A673 (cell line): ENCODE measurements around the gene RUNX2. TPM values are rescaled to one million over a fixed set of nuclear protein-coding genes. Genes with fewer than 3 reads are reported as not detected.

ENCODE experiments used
- BruUV-seq: library from RNA; stranded (reverse); fragments of 400-500 nt; replicated peaks from 2 replicates; lab custom pipeline; 2021; lab: Mats Ljungman, UMichigan
- CTCF ChIA-PET: fragments of 300-600 bp; sonication (Branson Sonifier 250); formaldehyde crosslinking; loops from one replicate; lab custom pipeline; 2022; ENCODE audit warnings: antibody characterized with exemption; lab: Charles Lee
- POLR2A ChIA-PET: fragments of 300-600 bp; sonication (Branson Sonifier 250); formaldehyde crosslinking; loops from one replicate; lab custom pipeline; 2022; ENCODE audit warnings: antibody characterized with exemption; ENCODE audit not compliant: low non-redundant PET; lab: Charles Lee
- DNase-seq: peaks from one replicate; pipeline ENCODE4 v3.0.0-alpha.2; 2015; ENCODE audit warnings: low spot score
- H3K27ac ChIP-seq: fragments of 200-600 bp; sonication (generic); 2 replicates; pipeline ENCODE4 v1.5.1; 2016; ENCODE audit warnings: mixed run types, low read depth, mild to moderate bottlenecking, mixed read lengths, antibody characterized with exemption, low read length; ENCODE audit not compliant: poor library complexity, severe bottlenecking
- H3K27me3 ChIP-seq: fragments of 200-600 bp; sonication (generic); replicated peaks from 2 replicates; pipeline ENCODE4 v1.6.1; 2017; ENCODE audit warnings: mixed run types, low read depth, mild to moderate bottlenecking, mixed read lengths, antibody characterized with exemption, low read length; ENCODE audit not compliant: insufficient read depth, poor library complexity
- H3K36me3 ChIP-seq: fragments of 200-600 bp; sonication (generic); 2 replicates; pipeline ENCODE4 v1.6.1; 2016; ENCODE audit warnings: mixed run types, mild to moderate bottlenecking, mixed read lengths, antibody characterized with exemption, low read length; ENCODE audit not compliant: insufficient read depth, poor library complexity, severe bottlenecking
- H3K4me1 ChIP-seq: fragments of 200-600 bp; sonication (generic); 2 replicates; pipeline ENCODE4 v1.6.1; 2017; ENCODE audit warnings: mixed run types, mild to moderate bottlenecking, mixed read lengths, antibody characterized with exemption, low read length; ENCODE audit not compliant: insufficient read depth, poor library complexity, severe bottlenecking
- H3K4me3 ChIP-seq: fragments of 200-600 bp; sonication (generic); 2 replicates; pipeline ENCODE4 v1.5.1; 2016; ENCODE audit warnings: low read depth, mixed run types, mild to moderate bottlenecking, mixed read lengths, low read length; ENCODE audit not compliant: poor library complexity, severe bottlenecking
- H3K9me3 ChIP-seq: fragments of 200-600 bp; sonication (generic); 2 replicates; pipeline ENCODE4 v1.6.1; 2016; ENCODE audit warnings: mixed run types, low read depth, mild to moderate bottlenecking, mixed read lengths, antibody characterized with exemption, low read length; ENCODE audit not compliant: poor library complexity, severe bottlenecking
- CTCF ChIP-seq: fragments of 300-800, 200-600 bp; sonication (generic); conservative IDR thresholded peaks from 2 replicates; pipeline ENCODE4 v1.5.1; 2017; ENCODE audit warnings: low read depth, mild to moderate bottlenecking, antibody characterized with exemption, low read length, moderate library complexity, mixed read lengths
- EZH2 ChIP-seq: fragments of 200-600 bp; sonication (generic); IDR thresholded peaks from 2 replicates; pipeline ENCODE4 v1.6.1; 2017; ENCODE audit warnings: borderline replicate concordance, low read depth, mild to moderate bottlenecking, mixed read lengths, antibody characterized with exemption, low read length; ENCODE audit not compliant: poor library complexity, severe bottlenecking
- intact Hi-C: fragments of 100-400 bp; cut with micrococcal nuclease; formaldehyde crosslinking; loops from one replicate; pipeline ENCODE4 v1.10.0; 2022; ENCODE audit not compliant: unreplicated experiment
- total RNA-seq: library from RNA; stranded (reverse); gene quantifications from 2 replicates; pipeline ENCODE4 v1.2.3, GENCODE V29; 2021

The RUNX2 gene
- total RNA-seq, 1 experiment from 2014 or later, result 4.9 TPM

- CTCF ChIA-PET, result no interaction called here
- intact Hi-C loops, result loop anchor here (10.0 kb wide), 1 partner anchor 172 kb away; no protein-coding TSS in a partner anchor
- H3K4me3 ChIP-seq, result no peak overlapping the region
- H3K36me3 ChIP-seq, result no peaks in the 10 kb centered on the region
- no TSS peak for BruUV-seq
- H3K27me3 ChIP-seq, result no peaks in the 10 kb centered on the region
- no peaks in the 10 kb centered on the region for H3K9me3 ChIP-seq
- peaks cover 31% of the 10 kb centered on the region for H3K4me1 ChIP-seq
- POLR2A ChIA-PET, result no interaction called here
- peak overlapping the region; percentile 53 for H3K27ac ChIP-seq
- DNase-seq, result no peak
- TF ChIP-seq CTCF (no peak), EZH2 (no peak)
Measured at GRCh38 chr6:45606831-45607400, 278.8 kb downstream of the RUNX2 start.

GRCh38 chr6:45607798-45608197 lies 279.7 kb downstream of the RUNX2 start:
- Histone ChIP-seq H3K36me3 (no peaks in the 10 kb centered on the region), H3K9me3 (no peaks in the 10 kb centered on the region), H3K4me3 (no peak overlapping the region), H3K27me3 (no peaks in the 10 kb centered on the region), H3K4me1 (peaks cover 31% of the 10 kb centered on the region), H3K27ac (peak overlapping the region; percentile 53)
- POLR2A ChIA-PET, result no interaction called here
- intact Hi-C loops, result loop anchor here (10.0 kb wide), 1 partner anchor 173 kb away; no protein-coding TSS in a partner anchor
- peak; percentile 74 for DNase-seq
- BruUV-seq, result no TSS peak
- CTCF ChIA-PET, result no interaction called here
- TF ChIP-seq CTCF (no peak), EZH2 (no peak)

GRCh38 chr6:45608252-45608913 lies 280.3 kb downstream of the RUNX2 start:
- ChIA-PET CTCF (no interaction called here), POLR2A (no interaction called here)
- no TSS peak for BruUV-seq
- H3K36me3 ChIP-seq, result no peaks in the 10 kb centered on the region
- peak overlapping the region; percentile 53 for H3K27ac ChIP-seq
- H3K9me3 ChIP-seq, result no peaks in the 10 kb centered on the region
- H3K4me3 ChIP-seq, result no peak overlapping the region
- peaks cover 31% of the 10 kb centered on the region for H3K4me1 ChIP-seq
- intact Hi-C loops, result loop anchor here (10.0 kb wide), 1 partner anchor 174 kb away; no protein-coding TSS in a partner anchor
- no peaks in the 10 kb centered on the region for H3K27me3 ChIP-seq
- DNase-seq, result peak; percentile 51
- TF ChIP-seq EZH2 (no peak), CTCF (no peak)
